Pancreas (tissue), 10 donors: ENCODE results near the gene THAP12. TPM values are rescaled to one million over a fixed set of nuclear protein-coding genes. Genes with fewer than 3 reads are reported as not detected.

ENCODE experiments used
- ATAC-seq, 4 donors: fragments of 200-7000 bp; cut with Tn5 transposase; one replicate each; pipeline versions ENCODE4 v1.8.0 to v1.9.1; 2020; ENCODE audit warnings: mild to moderate bottlenecking in 4 of 4, moderate library complexity in 4 of 4
- DNase-seq, 6 donors: peaks; one replicate each; pipeline ENCODE4 v3.0.0-alpha.2; 2020
- FAIRE-seq: peaks from 2 replicates; lab custom pipeline; 2012; peaks lifted over from hg19 to GRCh38; lab: Jason Lieb, UNC
- H3K27ac ChIP-seq, 4 donors: fragments of 200-600 bp; sonication (generic); 1 replicate in 3 of 4; 2 replicates in 1 of 4; pipeline versions ENCODE4 v1.5.0 to v1.8.0; 2020
- H3K27me3 ChIP-seq, 4 donors: fragments of 200-600 bp; one replicate each; pipeline ENCODE4 v1.8.0; 2021
- H3K36me3 ChIP-seq, 3 donors: fragments of 200-600 bp; sonication (generic) in 1 of 3; one replicate each; pipeline versions ENCODE4 v1.5.0 to v1.8.0; 2020 to 2021
- H3K4me1 ChIP-seq, 3 donors: fragments of 200-600 bp; one replicate each; pipeline ENCODE4 v1.8.0; 2021
- H3K4me3 ChIP-seq, 4 donors: fragments of 200-600 bp; sonication (generic) in 2 of 4; one replicate each; pipeline versions ENCODE4 v1.5.0 to v1.8.0; 2020 to 2021
- H3K9me3 ChIP-seq, 4 donors: fragments of 200-600 bp; one replicate each; pipeline ENCODE4 v1.8.0; 2021
- CTCF ChIP-seq, 4 donors: fragments of 200-600 bp; sonication (generic) in 3 of 4; IDR thresholded peaks; one replicate each; pipeline versions ENCODE4 v1.5.0 to v1.8.0; 2021; ENCODE audit warnings: antibody characterized with exemption in 4 of 4
- WGBS, 2 donors: extraction: QIAGEN DNeasy Blood & Tissue Kit; methylation state at CpG; one replicate each; pipeline ENCODE4 v1.1.7; 2013; 5-methylcytosine and 5-hydroxymethylcytosine counted together
- intact Hi-C, 3 donors: fragments of 100-400 bp; cut with DNase I; formaldehyde crosslinking; loops; one replicate each; pipeline versions ENCODE4 v1.11.1 to v1.14.2; 2022
- polyA plus RNA-seq, 2 donors: library from polyadenylated mRNA; stranded (reverse); fragments of 200-250 nt; gene quantifications; one replicate each; pipeline ENCODE4 v1.2.3, GENCODE V29; 2013
- total RNA-seq, 6 donors: library from RNA; stranded (reverse); fragmentation: NEBNext Ultra II Directional in 4 of 6; extraction: Animal tissue kit (Norgen Biotek cat#: 25700) in 4 of 6; gene quantifications; one replicate each; pipeline versions ENCODE4 v1.2.1 to v1.2.4, GENCODE V29; 2021 to 2023
- donor health status: healthy with polysubstance abuse.
- donor health status: DM: no; HTN: no; CAD: no; lungs with moderate emphysema.
- donor health status: DM: no; HTN: no; CAD: no.
- donor health status: control.
- donor health status: control.
- donor health status: Bipolar disorder and iron deficiency.
- donor health status: DM: yes; HTN: yes; CAD: no.
- donor health status: DM: no; HTN: no; CAD: no.
- donor health status: DM: no; HTN: no; CAD: no.
- donor health status: DM: yes; HTN: yes; CAD: no.

THAP12 gene
- total and polyA plus RNA-seq, 8 donors: 19.4 to 41.7 (median 28.2) TPM

GRCh38 chr11:76313913-76314740 is 66.8 kb downstream of the THAP12 start:
- no peak for TF ChIP-seq CTCF (IDR thresholded peaks at IDR 0.05)
- ATAC-seq: no peak
- 52 to 53% methylated on average over 15 of the region's 15 CpGs for WGBS, 2 donors

GRCh38 chr11:76313271-76313670 is 67.7 kb downstream of the THAP12 start:
- DNase-seq (no peak), ATAC-seq (no peak), FAIRE-seq (no peak)
- Histone ChIP-seq H3K4me1 (no peaks in the 10 kb centered on the region), H3K27ac (no peak overlapping the region), H3K36me3 (no peaks in the 10 kb centered on the region), H3K9me3 (no peaks in the 10 kb centered on the region), H3K4me3 (no peak overlapping the region), H3K27me3 (no peaks in the 10 kb centered on the region)
- 51 to 87% methylated on average over 3 of the region's 3 CpGs for WGBS, 2 donors
- intact Hi-C loops: loop anchor here in 1 of 3 donors (10.0 kb wide), 1 partner anchor 108 kb away; the partner anchor contains the start of gene WNT11
- no peak for TF ChIP-seq CTCF (IDR thresholded peaks at IDR 0.05)

More at GRCh38 chr11:76313913-76314740, 66.8 kb downstream of the THAP12 start:
- H3K4me1 ChIP-seq: no peaks in the 10 kb centered on the region
- H3K36me3 ChIP-seq: no peaks in the 10 kb centered on the region
- FAIRE-seq (no peak), DNase-seq (no peak)
- intact Hi-C loops: loop anchor here in 1 of 3 donors (10.0 kb wide), 1 partner anchor 109 kb away; the partner anchor contains the start of gene WNT11
- H3K27me3 ChIP-seq: no peaks in the 10 kb centered on the region
- H3K9me3 ChIP-seq: no peaks in the 10 kb centered on the region
- H3K4me3 ChIP-seq: no peak overlapping the region
- no peak overlapping the region for H3K27ac ChIP-seq

- H3K4me1 ChIP-seq: no peaks in the 10 kb centered on the region
- ATAC-seq (no peak), DNase-seq (no peak), FAIRE-seq (no peak)
- intact Hi-C loops: loop anchor here in 1 of 3 donors (10.0 kb wide), 1 partner anchor 106 kb away; the partner anchor contains the start of gene WNT11
- no peak for TF ChIP-seq CTCF (IDR thresholded peaks at IDR 0.05)
- no peak overlapping the region for H3K27ac ChIP-seq
- H3K27me3 ChIP-seq: no peaks in the 10 kb centered on the region
- H3K36me3 ChIP-seq: no peaks in the 10 kb centered on the region
- WGBS, 2 donors: 47 to 62% methylated on average over 13 of the region's 13 CpGs
- H3K4me3 ChIP-seq: no peak overlapping the region
- no peaks in the 10 kb centered on the region for H3K9me3 ChIP-seq
Measured at GRCh38 chr11:76310832-76311595, 69.9 kb downstream of the THAP12 start.

GRCh38 chr11:76307978-76308747 is 72.8 kb downstream of the THAP12 start:
- Histone ChIP-seq H3K4me3 (no peak overlapping the region), H3K27me3 (no peaks in the 10 kb centered on the region), H3K9me3 (no peaks in the 10 kb centered on the region), H3K36me3 (no peaks in the 10 kb centered on the region), H3K27ac (no peak overlapping the region), H3K4me1 (no peaks in the 10 kb centered on the region)
- 80 to 82% methylated on average over 6 of the region's 6 CpGs for WGBS, 2 donors
- intact Hi-C loops: no loop called here
- DNase-seq (no peak), ATAC-seq (no peak), FAIRE-seq (no peak)
- TF ChIP-seq CTCF (IDR thresholded peaks at IDR 0.05): no peak
